GM19193 (cell line): ENCODE measurements around the gene GPR152.

Source experiments
- POLR2A ChIP-seq: IDR thresholded peaks from 4 replicates; pipeline ENCODE4 v1.6.1; 2011; ENCODE audit not compliant: insufficient read depth, insufficient read length; ENCODE audit errors: extremely low read depth

Gene GPR152

DNA sequence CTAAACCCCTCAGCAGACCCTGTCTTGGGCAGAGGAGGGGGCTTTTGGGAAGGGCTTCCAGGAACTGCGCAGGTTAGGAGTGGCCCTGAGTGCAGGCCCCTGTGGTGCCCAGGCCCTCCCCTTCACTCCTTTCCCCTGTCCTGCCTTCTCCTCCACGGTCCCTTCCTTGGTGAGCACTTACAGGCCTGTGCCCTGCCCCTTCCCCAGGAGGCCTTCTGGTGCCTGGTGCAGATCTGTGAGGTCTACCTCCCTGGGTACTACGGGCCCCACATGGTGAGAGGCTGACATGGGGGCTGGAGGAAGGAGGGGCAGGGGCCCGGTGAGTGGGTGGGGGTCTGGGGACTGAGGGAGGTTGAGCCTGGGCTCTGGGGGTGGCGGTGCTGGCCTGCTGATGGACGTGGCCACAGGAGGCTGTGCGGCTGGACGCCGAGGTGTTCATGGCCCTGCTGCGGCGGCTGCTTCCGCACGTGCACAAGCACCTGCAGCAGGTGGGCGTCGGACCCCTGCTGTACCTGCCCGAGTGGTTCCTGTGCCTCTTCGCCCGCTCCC, 46.0 kb downstream of the GPR152 start:
- no peak for TF ChIP-seq POLR2A

DNA sequence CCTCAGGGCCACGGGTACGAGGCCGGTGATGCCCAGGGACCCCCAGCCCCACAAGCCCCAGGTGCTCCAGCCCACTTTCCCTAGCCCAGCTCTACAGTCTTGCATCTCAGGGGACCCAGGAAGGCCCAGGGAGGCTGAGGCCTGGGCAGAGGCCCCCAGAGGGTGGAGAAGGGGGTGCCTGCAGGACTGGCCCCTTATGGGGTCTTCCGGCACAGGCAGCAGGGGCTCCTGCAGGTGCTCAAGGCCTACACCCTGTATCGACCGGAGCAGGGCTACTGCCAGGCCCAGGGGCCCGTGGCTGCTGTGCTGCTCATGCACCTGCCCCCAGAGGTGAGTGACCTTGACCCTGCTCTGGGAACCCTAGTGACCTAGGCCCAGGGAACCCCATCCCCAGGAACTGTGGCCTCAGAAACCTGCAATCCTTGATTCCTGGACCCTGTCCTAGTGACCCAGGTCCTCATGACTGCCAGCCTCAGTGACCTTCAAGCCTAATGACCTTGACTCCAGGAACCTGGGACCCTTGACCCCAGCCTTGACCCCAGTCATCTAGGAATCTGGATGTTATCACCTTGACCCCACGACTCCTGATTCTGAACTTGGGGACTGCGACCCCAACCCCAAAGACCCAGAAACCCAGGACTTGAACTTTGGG, 46.7 kb downstream of the GPR152 start:
- TF ChIP-seq POLR2A: no peak

DNA sequence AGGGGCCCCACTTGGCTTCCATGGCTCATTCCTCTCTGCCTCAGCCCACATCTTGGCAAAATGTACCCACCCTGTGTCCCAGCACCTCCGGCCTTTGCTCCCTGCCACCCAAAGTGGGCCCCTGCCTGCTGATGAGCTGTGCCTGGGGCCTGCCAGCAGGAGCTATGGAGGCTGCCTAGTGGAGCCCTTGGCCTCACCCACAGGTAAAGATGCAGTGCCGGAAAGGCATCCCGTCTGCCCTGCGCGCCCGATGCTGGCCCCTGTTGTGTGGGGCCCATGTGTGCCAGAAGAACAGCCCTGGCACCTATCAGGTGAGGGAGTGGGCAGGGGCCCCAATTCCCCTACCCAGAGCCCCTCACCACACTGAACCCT, 47.3 kb downstream of the GPR152 start:
- TF ChIP-seq POLR2A: no peak

DNA sequence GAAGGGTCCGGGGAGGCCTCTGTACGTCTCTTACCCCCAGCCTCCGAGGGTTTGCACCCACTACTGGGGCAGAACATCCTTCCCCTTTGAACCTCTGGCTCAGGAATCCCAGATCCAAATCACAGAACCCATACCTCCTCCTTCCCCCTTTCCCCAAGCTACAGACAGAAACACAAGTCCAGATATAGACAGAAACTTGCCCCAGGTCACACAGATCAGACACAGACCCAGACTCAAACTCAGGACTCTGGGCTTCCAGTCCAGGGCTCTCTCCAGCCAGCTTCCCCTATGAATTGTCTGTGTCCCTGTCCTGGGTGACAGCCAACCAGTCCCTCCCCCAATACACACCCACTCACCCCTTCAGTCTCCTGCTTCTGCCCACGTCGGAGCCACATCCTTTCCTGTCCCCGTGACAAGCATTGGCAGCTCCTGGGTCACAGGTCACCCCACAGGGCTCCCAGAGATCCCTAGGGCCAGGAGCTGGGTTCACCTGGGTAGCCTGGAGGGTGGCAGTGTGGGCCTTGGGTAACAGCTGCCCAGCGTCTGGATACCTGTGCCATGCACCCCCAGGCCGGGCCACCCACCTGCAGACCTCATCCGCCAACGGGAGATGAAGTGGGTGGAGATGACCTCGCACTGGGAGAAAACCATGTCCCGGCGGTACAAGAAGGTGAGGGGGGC, 47.9 kb downstream of the GPR152 start:
- no peak for TF ChIP-seq POLR2A

DNA sequence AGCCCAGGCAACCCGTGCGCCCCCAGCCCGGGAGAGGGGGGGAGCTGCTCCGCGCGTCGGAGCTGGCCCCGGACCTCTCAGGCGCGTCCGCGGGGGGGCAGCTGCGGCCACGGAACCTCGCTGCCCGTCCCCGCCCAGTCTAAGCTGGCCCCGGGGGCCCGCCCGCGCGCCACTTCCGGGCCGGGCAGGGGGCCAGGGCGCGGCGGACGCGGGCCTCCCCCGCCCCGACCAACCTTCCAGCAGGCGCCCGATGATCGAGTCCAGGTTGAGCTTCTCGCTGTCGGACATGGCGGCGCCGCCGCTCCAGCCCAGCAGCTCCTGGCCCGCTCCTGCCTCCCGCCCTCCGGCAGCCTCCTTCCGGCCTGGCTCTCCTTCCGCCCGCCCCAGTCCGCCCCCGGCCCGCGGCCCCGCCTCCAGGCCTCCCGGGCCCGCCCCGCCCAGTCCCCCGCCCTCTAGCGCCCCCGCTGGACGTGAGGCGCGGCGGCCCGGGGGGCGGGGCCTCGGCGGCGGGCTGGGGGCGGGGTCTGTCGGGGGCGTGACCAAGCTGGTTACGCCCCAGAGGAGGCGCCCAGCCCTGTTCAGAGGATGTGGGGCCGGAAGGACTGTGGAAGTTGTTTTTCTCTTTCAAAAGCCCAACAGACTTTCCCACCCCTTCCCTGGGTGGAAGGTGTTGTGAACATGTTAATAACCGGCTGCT, 50.9 kb downstream of the GPR152 start, which contains the start of gene PPP1CA:
TSS of gene PPP1CA (minus strand) at position 364 of the 697 bp plus-strand sequence. CDS start at position 288, 76 bp downstream.
- TF ChIP-seq POLR2A: peak; percentile 89
